ENCODE results near the gene FHAD1. TPM values are rescaled to one million over a fixed set of nuclear protein-coding genes. Genes with fewer than 3 reads are reported as not detected.

FHAD1 gene
- polyA plus RNA-seq, 3 donors, result 0.67 to 0.69 TPM; not detected in 1

DNA sequence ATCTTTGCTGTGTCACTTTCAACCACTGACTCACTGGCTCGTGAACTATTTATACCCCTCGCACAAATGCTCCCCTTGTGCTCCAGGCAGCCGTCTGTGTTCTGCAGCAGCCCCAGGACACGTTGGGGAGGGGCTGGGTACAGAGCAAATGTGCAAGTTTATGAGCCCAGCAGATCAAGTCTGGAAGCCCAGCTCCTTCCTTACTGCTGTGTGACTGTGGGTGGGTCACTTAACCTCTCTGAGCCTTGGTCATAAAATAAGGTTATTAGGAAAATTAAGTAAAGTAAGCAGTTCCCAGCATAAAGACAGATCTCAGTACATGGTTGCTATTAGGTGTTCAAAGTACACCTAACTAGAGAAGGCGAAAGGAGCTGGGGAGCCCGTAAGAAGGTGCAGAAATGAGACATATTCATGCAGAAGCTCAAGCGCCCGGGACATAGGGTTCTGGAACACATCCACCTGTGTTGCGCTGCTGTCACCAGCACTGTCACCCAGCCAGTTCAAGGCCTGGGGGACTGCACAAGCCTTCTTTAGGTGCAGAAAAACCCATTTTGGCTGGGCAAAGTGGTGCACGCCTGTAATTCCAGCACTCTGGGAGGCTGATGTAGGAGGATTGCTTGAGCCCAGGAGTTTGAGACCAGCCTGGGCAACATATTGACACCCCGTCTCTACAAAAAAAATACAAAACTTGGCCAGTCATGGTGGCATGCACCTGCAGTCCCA lies 176.5 kb downstream of the FHAD1 start:
- WGBS (ENCODE audit: insufficient coverage), result 96% methylated on average over 8 of the region's 11 CpGs
- Histone ChIP-seq H3K27ac (ENCODE audit: low read depth in 1 of 2, low read length in 2 of 2) (peak overlapping the region in 1 of 2 donors; percentile 67), H3K9me3 (replicated peaks in 1 of 2; ENCODE audit: control insufficient read depth in 1 of 2, insufficient read depth in 1 of 2, low read length in 2 of 2) (no peaks in the 10 kb centered on the region), H3K4me3 (replicated peaks in 1 of 3; ENCODE audit: low read depth in 2 of 3, low read length in 3 of 3) (no peak overlapping the region), H3K4me1 (ENCODE audit: control insufficient read depth in 1 of 2, insufficient read depth in 2 of 2, low read length in 2 of 2) (peaks cover 42 to 88% of the 10 kb centered on the region in 2 donors), H2AFZ (ENCODE audit: insufficient read depth, low read depth, low read length, poor library complexity, severe bottlenecking) (no peak overlapping the region), H3K27me3 (ENCODE audit: control insufficient read depth in 2 of 2, insufficient read depth in 2 of 2, low read length in 2 of 2) (no peaks in the 10 kb centered on the region), H3K4me2 (replicated peaks; ENCODE audit: extremely low read depth, low read length, poor library complexity, severe bottlenecking) (no peak overlapping the region), H3K36me3 (replicated peaks in 1 of 2; ENCODE audit: control insufficient read depth in 1 of 2, insufficient read depth in 2 of 2, low read length in 2 of 2) (peaks cover 71 to 89% of the 10 kb centered on the region in 2 donors), H4K20me1 (ENCODE audit: insufficient read depth, low read length) (peaks cover 100% of the 10 kb centered on the region), H3K79me2 (ENCODE audit: insufficient read depth, low read length) (peaks cover 97% of the 10 kb centered on the region), H3K9ac (ENCODE audit: insufficient read depth, low read length, poor library complexity, severe bottlenecking) (no peak overlapping the region)
- Mint-ChIP-seq H3K27me3 (ENCODE audit: low read depth in 3 of 3) (peaks cover 0 to 2% (median 2%) of the 10 kb centered on the region in 3 donors), H3K36me3 (peaks cover 63 to 94% of the 10 kb centered on the region in 2 donors), H3K27ac (peak overlapping the region; percentile 13 to 82 (median 70)), H3K9me3 (no peaks in the 10 kb centered on the region), H3K4me1 (peaks cover 68% of the 10 kb centered on the region), H3K4me3 (no peak overlapping the region)
- DNase-seq, result no peak
- TF ChIP-seq, protein P1, sequence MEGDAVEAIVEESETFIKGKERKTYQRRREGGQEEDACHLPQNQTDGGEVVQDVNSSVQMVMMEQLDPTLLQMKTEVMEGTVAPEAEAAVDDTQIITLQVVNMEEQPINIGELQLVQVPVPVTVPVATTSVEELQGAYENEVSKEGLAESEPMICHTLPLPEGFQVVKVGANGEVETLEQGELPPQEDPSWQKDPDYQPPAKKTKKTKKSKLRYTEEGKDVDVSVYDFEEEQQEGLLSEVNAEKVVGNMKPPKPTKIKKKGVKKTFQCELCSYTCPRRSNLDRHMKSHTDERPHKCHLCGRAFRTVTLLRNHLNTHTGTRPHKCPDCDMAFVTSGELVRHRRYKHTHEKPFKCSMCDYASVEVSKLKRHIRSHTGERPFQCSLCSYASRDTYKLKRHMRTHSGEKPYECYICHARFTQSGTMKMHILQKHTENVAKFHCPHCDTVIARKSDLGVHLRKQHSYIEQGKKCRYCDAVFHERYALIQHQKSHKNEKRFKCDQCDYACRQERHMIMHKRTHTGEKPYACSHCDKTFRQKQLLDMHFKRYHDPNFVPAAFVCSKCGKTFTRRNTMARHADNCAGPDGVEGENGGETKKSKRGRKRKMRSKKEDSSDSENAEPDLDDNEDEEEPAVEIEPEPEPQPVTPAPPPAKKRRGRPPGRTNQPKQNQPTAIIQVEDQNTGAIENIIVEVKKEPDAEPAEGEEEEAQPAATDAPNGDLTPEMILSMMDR (IDR thresholded peaks at IDR 0.05), result no peak
- intact Hi-C loops (cut with micrococcal nuclease), result no loop called here

DNA sequence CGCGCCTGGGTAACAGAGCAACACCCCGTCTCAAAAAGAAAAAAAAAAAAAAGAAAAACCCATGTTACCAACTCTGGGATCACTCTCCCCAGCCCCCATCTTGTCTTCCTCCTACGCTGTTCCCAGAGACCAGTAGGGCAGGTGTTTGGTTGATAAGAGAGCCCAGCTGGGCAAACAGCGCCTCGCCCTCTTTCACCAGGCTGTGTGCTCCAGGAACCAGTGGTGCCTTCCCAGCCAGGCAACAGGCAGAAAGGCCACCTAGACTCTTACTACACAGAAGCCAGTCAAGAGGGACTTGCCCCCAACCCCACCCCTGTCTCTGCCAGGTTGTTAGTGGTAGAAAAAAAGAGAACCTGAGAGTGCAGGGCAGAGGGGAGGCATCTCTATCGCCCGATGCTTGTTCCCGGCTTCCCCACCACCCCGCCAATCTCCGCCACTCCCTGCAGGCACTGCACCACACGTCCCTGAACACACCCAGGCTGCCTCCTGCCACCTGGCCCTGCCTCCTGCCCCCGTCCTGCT lies 177.2 kb downstream of the FHAD1 start:
- Histone ChIP-seq H3K4me2 (replicated peaks; ENCODE audit: extremely low read depth, low read length, poor library complexity, severe bottlenecking) (no peak overlapping the region), H3K27me3 (ENCODE audit: control insufficient read depth in 2 of 2, insufficient read depth in 2 of 2, low read length in 2 of 2) (no peaks in the 10 kb centered on the region), H3K9ac (ENCODE audit: insufficient read depth, low read length, poor library complexity, severe bottlenecking) (no peak overlapping the region), H3K36me3 (replicated peaks in 1 of 2; ENCODE audit: control insufficient read depth in 1 of 2, insufficient read depth in 2 of 2, low read length in 2 of 2) (peaks cover 74 to 89% of the 10 kb centered on the region in 2 donors), H3K9me3 (replicated peaks in 1 of 2; ENCODE audit: control insufficient read depth in 1 of 2, insufficient read depth in 1 of 2, low read length in 2 of 2) (no peaks in the 10 kb centered on the region), H3K79me2 (ENCODE audit: insufficient read depth, low read length) (peaks cover 94% of the 10 kb centered on the region), H3K4me1 (ENCODE audit: control insufficient read depth in 1 of 2, insufficient read depth in 2 of 2, low read length in 2 of 2) (peaks cover 39 to 88% of the 10 kb centered on the region in 2 donors), H4K20me1 (ENCODE audit: insufficient read depth, low read length) (peaks cover 100% of the 10 kb centered on the region), H3K4me3 (replicated peaks in 1 of 3; ENCODE audit: low read depth in 2 of 3, low read length in 3 of 3) (no peak overlapping the region), H2AFZ (ENCODE audit: insufficient read depth, low read depth, low read length, poor library complexity, severe bottlenecking) (no peak overlapping the region), H3K27ac (ENCODE audit: low read depth in 1 of 2, low read length in 2 of 2) (peak overlapping the region in 1 of 2 donors; percentile 67)
- intact Hi-C loops (cut with micrococcal nuclease), result no loop called here
- peak overlapping the region in 6 of 7 donors; percentile 33 to 88 (median 74) for H3K27ac Mint-ChIP-seq
- H3K9me3 Mint-ChIP-seq, result no peaks in the 10 kb centered on the region
- H3K4me1 Mint-ChIP-seq, result peaks cover 61% of the 10 kb centered on the region
- no peak for DNase-seq
- TF ChIP-seq, protein P1 (IDR thresholded peaks at IDR 0.05), result no peak
- H3K27me3 Mint-ChIP-seq (ENCODE audit: low read depth in 3 of 3), result peaks cover 0 to 2% (median 2%) of the 10 kb centered on the region in 3 donors
- 57% methylated on average over 7 of the region's 13 CpGs for WGBS (ENCODE audit: insufficient coverage)
- peaks cover 59 to 91% of the 10 kb centered on the region in 2 donors for H3K36me3 Mint-ChIP-seq
- H3K4me3 Mint-ChIP-seq, result no peak overlapping the region
